ENCODE measurements around the gene MCL1. TPM values are rescaled to one million over a fixed set of nuclear protein-coding genes. Genes with fewer than 3 reads are reported as not detected.

Gene MCL1
- total and polyA plus RNA-seq, 10 of the 15 experiments (the other 5 are each of a cell fraction or from before 2014, with no cell fraction given) = 18.1 to 148 (median 86.4) TPM

DNA sequence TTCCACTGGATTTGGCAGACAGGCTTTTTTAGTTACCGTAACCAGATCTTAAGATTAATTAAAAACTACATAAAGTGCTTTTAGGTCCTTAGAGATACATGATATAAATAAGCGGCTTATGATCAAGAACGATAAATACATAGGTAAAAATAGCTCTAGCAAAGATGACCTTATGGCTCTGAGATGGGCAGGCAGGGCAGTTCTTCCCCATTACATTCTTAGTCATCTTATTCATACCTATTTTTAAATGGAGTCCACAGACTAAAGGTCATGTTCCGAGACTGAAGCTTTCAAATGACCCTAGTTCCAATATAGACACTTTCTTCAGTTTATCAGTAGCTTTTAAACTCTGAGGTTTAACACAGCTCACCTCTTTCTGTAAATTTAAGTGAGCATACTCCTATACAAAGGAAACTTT lies 4.3 kb downstream of the MCL1 start (continued):
- TF ChIP-seq, protein P1, sequence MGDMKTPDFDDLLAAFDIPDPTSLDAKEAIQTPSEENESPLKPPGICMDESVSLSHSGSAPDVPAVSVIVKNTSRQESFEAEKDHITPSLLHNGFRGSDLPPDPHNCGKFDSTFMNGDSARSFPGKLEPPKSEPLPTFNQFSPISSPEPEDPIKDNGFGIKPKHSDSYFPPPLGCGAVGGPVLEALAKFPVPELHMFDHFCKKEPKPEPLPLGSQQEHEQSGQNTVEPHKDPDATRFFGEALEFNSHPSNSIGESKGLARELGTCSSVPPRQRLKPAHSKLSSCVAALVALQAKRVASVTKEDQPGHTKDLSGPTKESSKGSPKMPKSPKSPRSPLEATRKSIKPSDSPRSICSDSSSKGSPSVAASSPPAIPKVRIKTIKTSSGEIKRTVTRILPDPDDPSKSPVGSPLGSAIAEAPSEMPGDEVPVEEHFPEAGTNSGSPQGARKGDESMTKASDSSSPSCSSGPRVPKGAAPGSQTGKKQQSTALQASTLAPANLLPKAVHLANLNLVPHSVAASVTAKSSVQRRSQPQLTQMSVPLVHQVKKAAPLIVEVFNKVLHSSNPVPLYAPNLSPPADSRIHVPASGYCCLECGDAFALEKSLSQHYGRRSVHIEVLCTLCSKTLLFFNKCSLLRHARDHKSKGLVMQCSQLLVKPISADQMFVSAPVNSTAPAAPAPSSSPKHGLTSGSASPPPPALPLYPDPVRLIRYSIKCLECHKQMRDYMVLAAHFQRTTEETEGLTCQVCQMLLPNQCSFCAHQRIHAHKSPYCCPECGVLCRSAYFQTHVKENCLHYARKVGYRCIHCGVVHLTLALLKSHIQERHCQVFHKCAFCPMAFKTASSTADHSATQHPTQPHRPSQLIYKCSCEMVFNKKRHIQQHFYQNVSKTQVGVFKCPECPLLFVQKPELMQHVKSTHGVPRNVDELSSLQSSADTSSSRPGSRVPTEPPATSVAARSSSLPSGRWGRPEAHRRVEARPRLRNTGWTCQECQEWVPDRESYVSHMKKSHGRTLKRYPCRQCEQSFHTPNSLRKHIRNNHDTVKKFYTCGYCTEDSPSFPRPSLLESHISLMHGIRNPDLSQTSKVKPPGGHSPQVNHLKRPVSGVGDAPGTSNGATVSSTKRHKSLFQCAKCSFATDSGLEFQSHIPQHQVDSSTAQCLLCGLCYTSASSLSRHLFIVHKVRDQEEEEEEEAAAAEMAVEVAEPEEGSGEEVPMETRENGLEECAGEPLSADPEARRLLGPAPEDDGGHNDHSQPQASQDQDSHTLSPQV (IDR thresholded peaks at IDR 0.05) = no peak
- TF ChIP-seq ATF7 (IDR thresholded peaks at IDR 0.05; ENCODE audit: low read depth) (peak; percentile 12; the same call in 1 of the 2 replicates), FOXM1 (IDR thresholded peaks at IDR 0.05; ENCODE audit: low read depth, low read length) (no peak), IRF4 (IDR thresholded peaks at IDR 0.05; ENCODE audit: low read depth, low read length) (no peak), ZBED1 (IDR thresholded peaks at IDR 0.05; ENCODE audit: borderline replicate concordance) (0 out of 2 replicates have a peak, but pooled peaks have one; percentile 28), EZH2 (IDR thresholded peaks at IDR 0.05; ENCODE audit: borderline replicate concordance, control insufficient read depth, low read depth, low read length) (no peak), POLR2A (IDR thresholded peaks at IDR 0.05; ENCODE audit: low read depth, low read length) (no peak), RCOR1 (conservative IDR thresholded peaks at IDR 0.05; ENCODE audit: low read depth, low read length) (no peak), GATAD2B (conservative IDR thresholded peaks at IDR 0.05; ENCODE audit: low read depth) (no peak), BMI1 (IDR thresholded peaks at IDR 0.05; ENCODE audit: borderline replicate concordance) (0 out of 2 replicates have a peak, but pooled peaks have one; percentile 1), ZNF207 (IDR thresholded peaks at IDR 0.05; ENCODE audit: borderline replicate concordance) (no peak), POLR2AphosphoS2 (IDR thresholded peaks at IDR 0.05; ENCODE audit: low read depth, low read length) (0 out of 2 replicates have a peak, but pooled peaks have one; percentile 39), TBL1XR1 (IDR thresholded peaks at IDR 0.05; ENCODE audit: low read depth, low read length) (no peak), STAT3 (IDR thresholded peaks at IDR 0.05; ENCODE audit: low read depth, low read length) (no peak), IKZF1 (conservative IDR thresholded peaks at IDR 0.05) (no peak), CHD1 (IDR thresholded peaks at IDR 0.05; ENCODE audit: low read depth, low read length) (0 out of 2 replicates have a peak, but pooled peaks have one; percentile 37), NFYA (IDR thresholded peaks at IDR 0.05; ENCODE audit: borderline replicate concordance, low read depth, low read length) (no peak), EP300 (IDR thresholded peaks at IDR 0.05; ENCODE audit: borderline replicate concordance in 1 of 2, control insufficient read depth in 1 of 2, low read depth in 2 of 2, low read length in 2 of 2) (no peak), POLR2AphosphoS5 (IDR thresholded peaks at IDR 0.05; ENCODE audit: low read length) (no peak)
- TF ChIP-seq, protein P2, sequence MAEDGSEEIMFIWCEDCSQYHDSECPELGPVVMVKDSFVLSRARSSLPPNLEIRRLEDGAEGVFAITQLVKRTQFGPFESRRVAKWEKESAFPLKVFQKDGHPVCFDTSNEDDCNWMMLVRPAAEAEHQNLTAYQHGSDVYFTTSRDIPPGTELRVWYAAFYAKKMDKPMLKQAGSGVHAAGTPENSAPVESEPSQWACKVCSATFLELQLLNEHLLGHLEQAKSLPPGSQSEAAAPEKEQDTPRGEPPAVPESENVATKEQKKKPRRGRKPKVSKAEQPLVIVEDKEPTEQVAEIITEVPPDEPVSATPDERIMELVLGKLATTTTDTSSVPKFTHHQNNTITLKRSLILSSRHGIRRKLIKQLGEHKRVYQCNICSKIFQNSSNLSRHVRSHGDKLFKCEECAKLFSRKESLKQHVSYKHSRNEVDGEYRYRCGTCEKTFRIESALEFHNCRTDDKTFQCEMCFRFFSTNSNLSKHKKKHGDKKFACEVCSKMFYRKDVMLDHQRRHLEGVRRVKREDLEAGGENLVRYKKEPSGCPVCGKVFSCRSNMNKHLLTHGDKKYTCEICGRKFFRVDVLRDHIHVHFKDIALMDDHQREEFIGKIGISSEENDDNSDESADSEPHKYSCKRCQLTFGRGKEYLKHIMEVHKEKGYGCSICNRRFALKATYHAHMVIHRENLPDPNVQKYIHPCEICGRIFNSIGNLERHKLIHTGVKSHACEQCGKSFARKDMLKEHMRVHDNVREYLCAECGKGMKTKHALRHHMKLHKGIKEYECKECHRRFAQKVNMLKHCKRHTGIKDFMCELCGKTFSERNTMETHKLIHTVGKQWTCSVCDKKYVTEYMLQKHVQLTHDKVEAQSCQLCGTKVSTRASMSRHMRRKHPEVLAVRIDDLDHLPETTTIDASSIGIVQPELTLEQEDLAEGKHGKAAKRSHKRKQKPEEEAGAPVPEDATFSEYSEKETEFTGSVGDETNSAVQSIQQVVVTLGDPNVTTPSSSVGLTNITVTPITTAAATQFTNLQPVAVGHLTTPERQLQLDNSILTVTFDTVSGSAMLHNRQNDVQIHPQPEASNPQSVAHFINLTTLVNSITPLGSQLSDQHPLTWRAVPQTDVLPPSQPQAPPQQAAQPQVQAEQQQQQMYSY (CRISPR knock-in tag; IDR thresholded peaks at IDR 0.05) = no peak
- TF ChIP-seq, protein P3, sequence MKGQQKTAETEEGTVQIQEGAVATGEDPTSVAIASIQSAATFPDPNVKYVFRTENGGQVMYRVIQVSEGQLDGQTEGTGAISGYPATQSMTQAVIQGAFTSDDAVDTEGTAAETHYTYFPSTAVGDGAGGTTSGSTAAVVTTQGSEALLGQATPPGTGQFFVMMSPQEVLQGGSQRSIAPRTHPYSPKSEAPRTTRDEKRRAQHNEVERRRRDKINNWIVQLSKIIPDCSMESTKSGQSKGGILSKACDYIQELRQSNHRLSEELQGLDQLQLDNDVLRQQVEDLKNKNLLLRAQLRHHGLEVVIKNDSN (IDR thresholded peaks at IDR 0.05; ENCODE audit: borderline replicate concordance, extremely low read length, insufficient read depth, low read depth, low read length) = no peak
- TF ChIP-seq, protein P4, sequence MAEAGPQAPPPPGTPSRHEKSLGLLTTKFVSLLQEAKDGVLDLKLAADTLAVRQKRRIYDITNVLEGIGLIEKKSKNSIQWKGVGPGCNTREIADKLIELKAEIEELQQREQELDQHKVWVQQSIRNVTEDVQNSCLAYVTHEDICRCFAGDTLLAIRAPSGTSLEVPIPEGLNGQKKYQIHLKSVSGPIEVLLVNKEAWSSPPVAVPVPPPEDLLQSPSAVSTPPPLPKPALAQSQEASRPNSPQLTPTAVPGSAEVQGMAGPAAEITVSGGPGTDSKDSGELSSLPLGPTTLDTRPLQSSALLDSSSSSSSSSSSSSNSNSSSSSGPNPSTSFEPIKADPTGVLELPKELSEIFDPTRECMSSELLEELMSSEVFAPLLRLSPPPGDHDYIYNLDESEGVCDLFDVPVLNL (IDR thresholded peaks at IDR 0.05; ENCODE audit: low read depth, low read length) = no peak
